Retina (tissue), 1 donor: ENCODE data around the gene SLC8A1.

Experiments
- DNase-seq: peaks from one replicate; pipeline ENCODE4 v3.0.0-alpha.2; 2016

SLC8A1 gene

GRCh38 chr2:40128796-40129195 is 323.1 kb downstream of the SLC8A1 start:
- no peak for DNase-seq

DNA sequence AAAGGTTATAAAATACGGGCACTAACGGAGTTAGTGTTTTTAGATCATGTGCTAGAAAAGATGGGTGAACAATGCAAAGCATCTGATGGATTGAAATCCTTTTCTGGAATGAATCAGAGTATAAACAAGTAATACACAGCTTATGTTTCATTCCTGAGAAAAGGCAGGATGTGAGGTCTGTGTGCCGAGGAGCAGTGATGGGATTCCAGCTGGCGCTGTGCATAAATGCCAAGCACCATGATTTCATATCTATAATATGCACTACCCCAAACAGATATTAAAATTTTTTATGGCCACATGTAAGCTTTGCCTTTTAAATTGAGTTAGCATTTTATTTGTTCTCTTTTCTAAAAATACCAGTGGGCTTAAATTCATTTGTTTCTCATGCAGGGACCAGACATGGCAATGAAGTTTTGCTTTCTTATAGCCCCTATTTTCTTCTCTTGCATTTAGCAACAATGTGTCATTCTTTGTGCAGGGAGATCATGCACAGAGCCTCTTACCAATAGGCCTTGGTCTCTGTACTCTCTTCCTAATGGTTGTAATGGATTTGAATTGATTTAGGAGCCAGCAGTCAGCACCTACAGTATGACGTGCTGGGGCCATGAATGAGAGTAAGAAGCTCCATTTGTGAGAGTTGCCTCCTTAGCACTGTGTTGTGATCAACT is 323.9 kb downstream of the SLC8A1 start:
- no peak for DNase-seq

GRCh38 chr2:40127146-40127545 is 324.7 kb downstream of the SLC8A1 start:
- DNase-seq = no peak

DNA sequence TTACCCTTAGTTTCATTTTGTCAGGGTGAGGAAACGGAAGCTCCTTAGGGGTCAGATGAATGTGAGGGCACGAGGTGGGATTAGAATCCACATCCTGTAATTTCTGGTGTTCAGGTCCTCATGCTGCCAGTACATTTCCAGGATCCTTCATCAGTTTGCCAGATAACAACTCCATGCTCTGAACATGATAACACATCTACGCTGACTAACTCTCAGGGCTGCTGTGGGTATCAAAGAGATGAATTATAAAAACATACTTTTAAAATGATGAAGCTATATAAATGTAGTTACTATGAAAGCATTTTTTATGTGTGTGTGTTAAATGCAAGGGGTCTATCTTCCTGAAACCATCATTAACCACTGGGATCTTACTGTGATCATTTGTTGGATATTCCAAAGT is 325.9 kb downstream of the SLC8A1 start:
- DNase-seq = no peak

- no peak for DNase-seq
Measured at GRCh38 chr2:40123746-40124145, 328.1 kb downstream of the SLC8A1 start.

DNA sequence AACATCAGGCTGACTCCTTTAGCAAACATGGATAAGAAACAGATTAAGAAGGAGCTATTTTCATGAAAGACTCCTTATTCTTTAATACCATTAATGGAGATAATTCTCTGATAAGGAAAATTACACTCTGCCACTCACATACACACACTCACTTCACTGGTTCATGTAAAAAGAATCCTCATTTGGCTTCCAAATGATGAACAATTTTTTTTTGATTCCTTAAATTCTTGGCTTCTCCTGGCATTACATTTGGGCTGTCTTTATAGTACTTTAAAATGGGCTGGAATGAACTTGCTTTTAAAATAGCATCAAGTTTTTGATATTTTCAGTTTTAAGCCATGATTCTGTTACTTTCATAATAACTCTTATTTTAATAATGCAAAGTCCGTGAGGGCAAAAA is 328.6 kb downstream of the SLC8A1 start:
- no peak for DNase-seq

DNA sequence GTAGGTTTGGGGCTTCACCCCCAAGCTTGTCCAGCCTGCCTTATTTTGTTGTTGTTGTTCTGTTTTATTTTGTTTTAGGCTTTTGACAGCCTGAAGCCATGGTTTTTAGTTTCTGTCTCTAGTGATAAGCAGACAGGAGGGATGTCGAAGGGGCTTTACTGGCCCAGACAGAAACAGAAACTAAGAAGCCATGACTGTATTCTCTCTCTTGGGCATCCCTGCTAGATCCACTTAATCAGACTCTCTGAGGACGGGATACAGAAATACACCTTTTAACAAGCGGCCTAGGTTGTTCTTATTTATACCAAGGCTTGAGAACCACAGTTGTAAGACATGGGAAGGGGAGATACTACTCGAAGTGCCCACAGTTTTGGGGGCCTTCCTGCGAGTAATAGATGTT is 330.9 kb downstream of the SLC8A1 start:
- DNase-seq = no peak

DNA sequence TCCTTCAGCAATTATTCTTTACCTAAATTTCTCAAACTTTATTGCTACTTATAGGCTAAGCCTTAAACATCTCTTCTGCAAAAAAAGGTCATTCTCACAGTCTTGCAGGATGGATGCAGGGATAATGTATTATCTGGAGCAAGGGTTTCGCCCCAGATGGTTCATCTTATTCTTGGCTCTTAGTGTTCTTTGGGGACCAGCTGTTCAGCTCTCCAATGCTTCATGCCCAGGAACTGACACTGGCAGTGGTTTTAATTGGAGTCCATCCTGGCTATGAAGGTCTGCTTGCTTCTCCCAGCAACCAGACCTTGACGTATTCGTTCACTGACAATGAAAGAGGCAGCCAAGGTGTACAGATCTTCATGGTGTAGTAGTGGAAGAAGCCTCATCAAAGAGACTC is 331.9 kb downstream of the SLC8A1 start:
- DNase-seq = no peak

DNA sequence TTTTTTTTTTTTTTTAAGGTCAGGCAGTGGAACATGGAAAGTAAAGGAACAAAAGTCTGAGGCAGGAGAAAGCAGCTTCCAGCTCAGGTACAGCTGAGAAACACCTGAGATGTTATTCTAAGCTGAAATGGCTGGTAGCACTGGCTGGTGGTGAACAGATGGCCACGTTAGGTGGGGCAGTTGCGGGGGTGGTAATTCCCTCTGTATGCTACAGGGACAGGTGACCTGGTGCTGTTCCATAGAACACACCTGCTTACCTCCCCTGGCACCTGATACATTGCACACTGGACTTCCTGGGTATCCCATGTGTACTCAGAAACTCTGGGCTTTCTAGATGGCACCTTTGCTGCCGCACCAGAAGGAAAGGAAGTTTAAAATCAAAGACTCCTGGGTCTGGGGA is 333.3 kb downstream of the SLC8A1 start:
- no peak for DNase-seq

- DNase-seq = no peak
Measured at GRCh38 chr2:40115894-40116293, 336.0 kb downstream of the SLC8A1 start.

DNA sequence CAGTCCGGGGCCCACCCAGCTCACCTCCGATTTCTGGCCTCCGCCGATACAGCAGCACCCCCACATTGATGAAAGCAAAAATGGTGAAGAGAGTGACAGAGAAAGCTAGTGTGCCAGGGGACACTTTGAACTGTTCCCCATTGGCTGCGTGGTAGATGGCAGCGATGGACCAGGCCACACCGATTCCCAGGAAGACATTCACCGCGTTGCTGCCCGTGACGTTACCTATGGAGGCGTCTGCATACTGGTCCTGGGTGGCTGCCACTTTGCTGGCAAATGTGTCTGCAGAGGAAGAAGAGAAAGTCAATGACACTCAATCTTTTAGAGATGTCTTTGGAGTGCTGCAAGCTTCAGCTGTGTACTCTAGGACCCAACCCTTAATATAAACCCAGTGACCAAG is 336.5 kb downstream of the SLC8A1 start:
- DNase-seq = no peak

- no peak for DNase-seq
Measured at GRCh38 chr2:40113997-40114396, 337.9 kb downstream of the SLC8A1 start.

DNA sequence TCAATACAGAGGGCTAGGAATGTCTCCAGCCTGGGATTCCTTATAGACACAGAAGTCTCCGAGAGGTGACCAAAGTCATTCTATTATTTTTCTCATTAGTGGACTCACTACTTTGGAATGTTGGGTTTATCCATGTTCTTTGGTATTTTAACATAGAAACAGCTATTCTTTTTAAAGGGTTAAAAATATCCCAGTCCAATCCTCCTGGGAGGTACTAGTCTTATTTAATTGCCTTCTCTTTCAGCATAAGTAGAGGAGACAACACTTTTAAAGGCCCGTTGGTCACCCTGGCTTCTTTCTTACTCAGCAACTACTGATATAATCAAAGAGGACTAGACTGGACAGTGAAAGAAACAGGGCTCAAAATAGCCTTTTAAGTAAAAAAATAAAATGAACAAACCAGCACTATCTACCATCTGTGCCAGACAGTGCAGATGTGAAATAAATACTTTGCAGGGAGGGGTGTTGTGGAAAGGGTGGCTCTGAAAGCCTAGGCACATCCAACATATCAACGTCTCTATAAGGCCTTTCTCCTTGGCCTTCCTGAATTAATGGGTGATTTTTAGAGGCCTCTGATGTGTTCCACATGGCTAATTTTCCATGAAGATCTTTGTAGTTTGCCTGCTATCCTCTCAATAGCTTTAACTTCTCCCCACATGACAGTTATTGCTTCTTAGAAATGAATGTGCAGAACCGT is 338.5 kb downstream of the SLC8A1 start:
- DNase-seq = no peak

- DNase-seq = no peak
Measured at GRCh38 chr2:40109381-40109780, 342.5 kb downstream of the SLC8A1 start.

DNA sequence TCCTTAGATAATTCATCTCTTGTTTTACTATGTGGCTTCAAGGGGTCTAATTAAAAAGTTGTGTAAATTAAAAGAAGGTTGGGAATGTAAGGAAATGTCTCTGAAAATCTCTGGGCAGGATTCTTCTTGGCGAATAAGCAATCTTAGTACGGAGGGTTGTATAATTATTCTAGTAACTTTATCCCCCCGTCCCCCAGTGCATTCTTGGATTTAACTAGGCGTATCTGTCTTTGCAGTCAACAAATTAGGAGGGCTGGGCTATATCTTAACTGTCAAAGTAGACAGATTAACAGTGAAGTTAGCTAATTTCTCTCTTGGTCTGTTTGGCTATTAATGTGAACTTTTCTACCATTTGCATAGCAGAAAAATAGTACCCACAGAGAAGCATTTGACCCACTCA is 343.0 kb downstream of the SLC8A1 start:
- no peak for DNase-seq

GRCh38 chr2:40106061-40106460 is 345.8 kb downstream of the SLC8A1 start:
- no peak for DNase-seq

DNA sequence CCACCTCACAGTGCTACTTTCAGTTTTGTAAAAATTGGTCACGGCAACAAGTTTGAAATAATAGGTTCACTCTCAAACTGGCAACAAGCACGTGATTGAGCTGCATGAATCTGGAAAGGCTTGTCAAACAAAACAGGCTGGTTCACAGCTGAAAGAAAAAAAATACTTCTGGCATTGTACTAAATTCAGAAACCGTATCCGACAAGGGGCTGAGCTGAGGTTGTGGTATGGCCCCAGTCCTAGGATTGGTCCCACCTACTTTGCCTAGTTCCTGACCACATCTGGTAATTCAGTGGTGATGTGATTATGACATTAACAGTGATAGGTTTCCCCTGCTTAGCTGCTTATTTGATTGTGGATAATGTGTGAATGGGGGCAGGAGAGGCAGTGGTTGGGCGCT is 346.3 kb downstream of the SLC8A1 start:
- DNase-seq = no peak

GRCh38 chr2:40103590-40103989 is 348.3 kb downstream of the SLC8A1 start:
- DNase-seq = no peak

DNA sequence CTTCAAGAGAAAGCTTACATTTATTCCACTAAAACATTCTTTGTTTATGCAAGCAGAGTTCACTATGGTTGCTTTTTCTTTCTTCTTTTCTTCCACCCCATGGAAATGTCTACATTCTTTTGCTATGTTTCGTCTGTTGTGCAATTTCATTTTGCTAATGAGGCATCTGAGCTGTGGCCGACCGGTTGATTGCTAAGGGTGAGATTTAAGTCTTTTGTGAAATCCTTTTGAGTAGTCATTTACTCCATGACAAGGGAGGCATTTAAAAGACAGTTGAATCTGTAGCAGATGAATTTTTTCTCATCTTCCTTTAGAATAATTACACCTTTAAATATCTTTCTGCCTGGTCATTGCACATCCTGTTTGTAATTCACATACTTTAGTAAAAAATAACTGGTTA is 348.7 kb downstream of the SLC8A1 start:
- DNase-seq = peak; percentile 54

GRCh38 chr2:40102447-40102846 is 349.4 kb downstream of the SLC8A1 start:
- no peak for DNase-seq

DNA sequence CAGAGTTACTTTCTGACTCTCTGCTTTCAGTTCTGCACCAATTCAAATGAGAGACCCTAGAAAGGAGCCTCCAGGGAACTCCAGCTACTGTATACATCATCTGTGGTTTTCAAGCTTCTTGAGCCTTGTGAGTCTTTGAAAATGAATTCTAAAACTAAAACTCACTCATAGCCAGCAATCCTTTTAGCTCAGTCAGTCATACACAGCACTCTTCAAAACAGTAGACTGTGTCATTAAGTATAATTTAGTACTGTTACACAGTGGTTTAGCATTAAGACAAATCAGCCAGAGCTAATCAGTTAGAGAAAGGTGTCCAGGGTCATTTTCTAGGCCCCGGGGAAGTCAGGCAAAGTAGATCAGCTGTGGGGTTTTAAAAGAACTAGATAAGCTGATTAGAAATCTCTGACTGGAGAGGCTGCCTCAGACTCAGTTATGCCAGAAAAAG is 350.7 kb downstream of the SLC8A1 start:
- DNase-seq = peak; percentile 37

DNA sequence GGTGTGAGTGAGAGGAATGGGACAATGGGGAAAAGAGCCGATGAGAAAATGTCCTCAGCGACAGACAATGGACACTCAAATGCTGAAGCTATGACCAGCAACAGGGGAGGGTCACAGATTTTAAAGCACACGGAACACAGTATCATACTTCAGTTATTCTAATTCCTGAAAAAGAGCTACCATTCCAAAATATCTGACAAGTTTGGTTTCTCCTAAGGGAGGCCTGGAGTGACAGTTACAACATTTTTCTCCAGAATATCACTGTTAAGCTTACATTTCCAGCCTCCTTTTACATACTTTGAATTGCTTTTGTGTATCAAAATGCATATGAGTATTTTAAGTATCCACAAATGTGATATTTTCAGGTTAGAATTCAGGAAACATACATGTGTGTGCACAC is 351.2 kb downstream of the SLC8A1 start:
- DNase-seq = no peak

GRCh38 chr2:40098786-40099470 is 353.0 kb downstream of the SLC8A1 start:
- no peak for DNase-seq

DNA sequence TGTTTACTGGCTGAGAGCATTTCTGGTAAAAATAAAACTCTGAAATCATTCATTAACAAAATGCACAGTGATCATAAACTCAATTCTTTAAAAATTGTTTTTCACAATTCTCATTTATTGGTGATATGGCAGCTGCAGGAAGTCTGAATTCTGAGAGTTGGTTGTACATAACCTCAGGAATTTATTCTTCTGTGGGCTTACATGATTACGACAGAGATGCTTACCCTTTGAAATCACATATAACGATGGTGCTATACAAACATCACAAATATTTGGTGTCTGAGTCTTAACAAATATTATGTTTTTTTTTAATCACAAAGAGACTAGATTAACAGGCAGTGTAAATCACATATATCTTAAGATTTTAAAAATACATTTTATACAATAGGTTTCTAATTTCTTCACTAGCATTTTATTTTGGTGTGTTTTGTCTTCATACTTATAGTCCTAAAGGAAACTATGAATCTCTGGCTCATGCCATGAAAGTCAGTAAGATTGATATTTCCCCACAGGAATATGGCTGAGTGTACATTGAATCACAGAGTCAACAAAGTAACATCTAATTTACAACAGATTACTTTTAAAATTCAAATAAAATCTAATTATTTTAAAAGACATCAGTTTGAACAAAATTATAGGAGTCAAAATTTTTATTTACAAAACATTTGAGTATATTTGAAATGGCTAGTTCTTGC is 354.1 kb downstream of the SLC8A1 start:
- DNase-seq = no peak
